ENCODE measurements around the gene BEST2.

Gene BEST2

GRCh38 chr19:12801466-12802266 is 50.1 kb downstream of the BEST2 start, which contains the start of the genes PRDX2 and THSD8:
TSS of gene PRDX2 (minus strand) at chr19:12801800. CDS start at chr19:12801261, 539 bp downstream.
TSS of gene THSD8 (plus strand) at chr19:12802069. CDS start at chr19:12802072, 3 bp downstream.
- DNase-seq (ENCODE audit: low spot score): peak; percentile 88

- DNase-seq (ENCODE audit: low spot score): peak; percentile 39
Observed at GRCh38 chr19:12802267-12803106, 50.9 kb downstream of the BEST2 start.

- DNase-seq (ENCODE audit: low spot score): no peak
Observed at GRCh38 chr19:12804051-12804450, 52.5 kb downstream of the BEST2 start.

- peak; percentile 98 for DNase-seq (ENCODE audit: low spot score)
Observed at GRCh38 chr19:12806242-12807081, 54.9 kb downstream of the BEST2 start, which contains the start of gene RNASEH2A. TSS of gene RNASEH2A (plus strand) at chr19:12806584. CDS start at chr19:12806674, 90 bp downstream.

Data from AG20443 (cell line).